Activated T-cell treated with anti-CD3 and anti-CD28 coated beads, Interleukin-2, amount 50 U/mL, for 72 hours (primary cell): ENCODE results near the gene LRMDA. TPM values are rescaled to one million over a fixed set of nuclear protein-coding genes. Genes with fewer than 3 reads are reported as not detected.
A peak's percentile ranks its signal among the peaks of the same experiment; 100 is the strongest.

ENCODE experiments used
- ATAC-seq, 2 donors: fragments of 150-1000 bp; cut with Tn5 transposase; replicated peaks in 1 of 2; 2 replicates each; pipeline ENCODE4 v1.10.0; 2021; ENCODE audit warnings: moderate library complexity in 2 of 2, mild to moderate bottlenecking in 1 of 2
- DNase-seq, 2 donors: peaks; one replicate each; pipeline ENCODE4 v3.0.0; 2021 to 2022; ENCODE audit warnings: mixed read lengths in 1 of 2
- H3K27ac Mint-ChIP-seq: one replicate; pipeline ENCODE4 v1.8.0; 2022; ENCODE audit warnings: mild to moderate bottlenecking, moderate library complexity, mixed read lengths
- H3K27me3 Mint-ChIP-seq: one replicate; pipeline ENCODE4 v1.8.0; 2022; ENCODE audit warnings: low read depth, mixed read lengths
- H3K36me3 Mint-ChIP-seq, 2 donors: one replicate each; pipeline ENCODE4 v1.8.0; 2022; ENCODE audit warnings: mixed read lengths in 2 of 2, mild to moderate bottlenecking in 1 of 2; ENCODE audit not compliant: insufficient read depth in 2 of 2
- H3K4me1 Mint-ChIP-seq: one replicate; pipeline ENCODE4 v1.8.0; 2022; ENCODE audit warnings: low read depth, mixed read lengths
- H3K4me3 Mint-ChIP-seq, 2 donors: one replicate each; pipeline ENCODE4 v1.8.0; 2022; ENCODE audit warnings: mild to moderate bottlenecking in 2 of 2, mixed read lengths in 2 of 2, moderate library complexity in 2 of 2
- H3K9me3 Mint-ChIP-seq, 2 donors: one replicate each; pipeline ENCODE4 v1.8.0; 2022; ENCODE audit warnings: mixed read lengths in 2 of 2
- total RNA-seq, 2 donors: library from RNA; stranded (reverse); gene quantifications; one replicate each; pipeline ENCODE4 v1.2.3, GENCODE V29; 2022

The LRMDA gene
- total RNA-seq, 2 donors from 2014 or later = not detected

GRCh38 chr10:75418712-75419111 is 12.7 kb upstream of the LRMDA start:
- Mint-ChIP-seq H3K9me3 (no peaks in the 10 kb centered on the region), H3K36me3 (no peaks in the 10 kb centered on the region)

DNA sequence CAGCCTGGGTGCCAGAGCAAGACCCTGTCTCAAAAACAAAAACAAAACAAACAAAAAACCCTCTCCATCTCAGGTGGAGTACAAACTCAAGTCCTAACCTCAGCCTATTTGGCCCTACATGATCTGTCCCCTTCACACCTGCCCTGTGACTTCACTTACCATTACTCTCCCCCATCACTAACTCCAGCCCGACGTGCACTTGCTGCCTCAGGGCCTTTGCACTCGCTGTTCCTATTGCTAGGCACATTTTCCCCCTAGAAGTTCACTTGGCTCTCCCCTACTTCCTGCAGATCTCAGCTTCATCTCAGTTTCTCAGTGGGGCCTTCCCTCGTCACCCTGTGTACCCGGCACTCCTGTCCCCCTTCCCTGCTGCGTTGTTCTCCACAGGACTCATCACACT is 8.5 kb upstream of the LRMDA start:
- Mint-ChIP-seq H3K9me3 (no peaks in the 10 kb centered on the region), H3K27me3 (no peaks in the 10 kb centered on the region), H3K27ac (no peak overlapping the region), H3K4me1 (no peaks in the 10 kb centered on the region), H3K4me3 (no peak overlapping the region), H3K36me3 (no peaks in the 10 kb centered on the region)
- DNase-seq = no peak
- ATAC-seq = no peak

More at GRCh38 chr10:75418712-75419111, 12.7 kb upstream of the LRMDA start:
- Mint-ChIP-seq H3K4me3 (no peak overlapping the region), H3K27me3 (peaks cover 30% of the 10 kb centered on the region), H3K27ac (no peak overlapping the region), H3K4me1 (no peaks in the 10 kb centered on the region)
- ATAC-seq = no peak
- no peak for DNase-seq

- Mint-ChIP-seq H3K9me3 (no peaks in the 10 kb centered on the region), H3K36me3 (no peaks in the 10 kb centered on the region), H3K4me3 (no peak overlapping the region), H3K27me3 (peaks cover 10% of the 10 kb centered on the region), H3K4me1 (no peaks in the 10 kb centered on the region), H3K27ac (no peak overlapping the region)
- DNase-seq (no peak), ATAC-seq (no peak)
Measured at GRCh38 chr10:75424571-75424970, 6.9 kb upstream of the LRMDA start.

- Mint-ChIP-seq H3K9me3 (no peaks in the 10 kb centered on the region), H3K36me3 (no peaks in the 10 kb centered on the region), H3K27ac (no peak overlapping the region)
Measured at GRCh38 chr10:75425291-75426079, 5.9 kb upstream of the LRMDA start.

GRCh38 chr10:75426880-75427279 is 4.5 kb upstream of the LRMDA start:
- H3K27me3 Mint-ChIP-seq = peaks cover 26% of the 10 kb centered on the region
- no peak overlapping the region for H3K4me3 Mint-ChIP-seq
- peaks cover 2% of the 10 kb centered on the region for H3K4me1 Mint-ChIP-seq
- DNase-seq (no peak), ATAC-seq (no peak)
- no peaks in the 10 kb centered on the region for H3K36me3 Mint-ChIP-seq
- no peak overlapping the region for H3K27ac Mint-ChIP-seq
- H3K9me3 Mint-ChIP-seq = no peaks in the 10 kb centered on the region

More at GRCh38 chr10:75425291-75426079, 5.9 kb upstream of the LRMDA start:
- Mint-ChIP-seq H3K27me3 (peaks cover 19% of the 10 kb centered on the region), H3K4me1 (no peaks in the 10 kb centered on the region), H3K4me3 (no peak overlapping the region)
- ATAC-seq (no peak), DNase-seq (no peak)

DNA sequence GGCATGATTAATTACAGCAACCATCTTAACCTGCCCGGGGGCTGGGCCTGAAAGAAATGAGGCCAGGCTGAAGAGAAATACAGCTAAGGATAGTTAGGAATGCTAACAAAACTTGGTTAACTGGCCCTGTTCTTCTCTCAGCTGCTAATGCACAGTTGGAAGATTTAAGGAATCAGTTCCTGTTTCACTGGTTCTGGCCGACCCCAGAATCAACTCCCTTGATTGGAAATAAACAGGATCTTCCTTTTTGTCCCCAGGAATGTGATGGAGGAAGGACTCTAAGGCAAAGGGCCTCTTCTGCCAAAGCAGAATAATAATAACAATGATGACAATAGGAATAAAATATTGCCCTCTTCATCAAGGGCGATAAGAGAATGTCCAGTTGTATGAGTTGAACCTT is 3.5 kb upstream of the LRMDA start:
- Mint-ChIP-seq H3K4me3 (no peak overlapping the region), H3K4me1 (peaks cover 5% of the 10 kb centered on the region), H3K27ac (no peak overlapping the region), H3K9me3 (no peaks in the 10 kb centered on the region), H3K36me3 (no peaks in the 10 kb centered on the region), H3K27me3 (peaks cover 37% of the 10 kb centered on the region)
- DNase-seq = no peak
- no peak for ATAC-seq

DNA sequence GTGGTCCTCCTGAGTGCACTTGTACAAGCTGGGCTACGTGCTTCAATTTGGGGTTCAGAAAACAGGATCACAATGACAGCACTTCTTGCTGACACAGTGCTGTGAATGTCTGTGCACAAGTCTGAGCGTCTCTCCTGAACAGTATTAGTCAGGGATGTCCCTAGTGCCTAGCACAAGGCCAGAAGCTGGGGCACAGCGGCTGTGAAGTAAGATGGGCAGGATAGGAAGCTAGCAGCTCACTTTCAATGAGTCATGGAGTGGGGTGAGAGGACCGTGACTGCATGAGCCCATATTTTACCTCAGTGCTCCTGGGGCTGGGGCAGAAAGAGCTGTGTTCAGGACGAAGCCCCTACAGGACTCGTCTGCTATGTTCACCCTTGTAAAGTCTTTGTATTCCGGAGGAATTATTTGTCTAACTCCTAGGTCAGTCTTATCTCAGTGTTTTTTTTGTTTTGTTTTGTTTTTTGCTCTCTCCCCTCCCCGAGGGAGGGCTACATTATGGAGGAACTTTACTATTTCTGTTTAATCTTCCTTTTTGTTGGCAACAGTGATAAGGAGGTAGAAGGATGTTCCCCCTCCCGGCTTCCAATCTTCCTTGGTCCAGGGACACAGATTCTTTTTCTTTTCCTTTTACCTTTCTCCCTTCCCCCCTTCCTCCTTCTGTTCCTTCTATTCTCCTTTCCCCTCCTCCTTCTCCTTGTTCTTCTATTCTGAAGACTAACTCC is 2.8 kb upstream of the LRMDA start:
- Mint-ChIP-seq H3K4me3 (no peak overlapping the region), H3K27me3 (peaks cover 43% of the 10 kb centered on the region), H3K4me1 (peaks cover 5% of the 10 kb centered on the region), H3K9me3 (no peaks in the 10 kb centered on the region), H3K36me3 (no peaks in the 10 kb centered on the region), H3K27ac (no peak overlapping the region)
- DNase-seq (no peak), ATAC-seq (no peak)

DNA sequence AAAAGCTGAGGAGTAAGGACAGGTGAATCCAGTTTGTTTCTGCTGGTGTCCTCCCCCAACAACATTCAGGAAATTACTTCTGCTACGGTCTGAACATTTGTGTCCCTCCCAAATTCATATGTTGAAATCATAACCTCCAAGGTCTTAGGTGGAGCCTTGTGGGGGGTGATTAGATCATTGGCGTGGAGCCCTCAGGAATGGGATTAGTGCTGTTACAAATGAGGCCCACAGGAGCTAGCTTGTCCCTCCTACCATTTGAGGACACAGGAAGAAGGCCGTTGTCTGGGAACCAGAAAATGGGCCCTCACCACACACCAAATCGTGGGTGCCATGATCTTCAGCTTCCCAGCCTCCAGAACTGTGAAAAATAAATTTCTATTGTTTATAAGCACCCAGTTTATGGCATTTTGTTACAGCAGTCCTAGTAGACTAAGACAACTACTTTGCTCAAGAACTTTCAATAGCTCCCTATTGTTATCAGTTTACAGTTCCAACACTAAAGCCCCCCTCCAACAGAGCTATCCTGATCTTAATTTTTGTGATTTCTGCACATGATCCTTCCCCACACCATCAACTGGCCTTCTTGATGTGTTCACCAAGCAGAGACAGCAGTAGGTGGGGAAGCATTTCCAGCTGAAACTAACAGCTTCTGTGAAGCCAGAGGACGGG is 2.1 kb upstream of the LRMDA start:
- peaks cover 5% of the 10 kb centered on the region for H3K4me1 Mint-ChIP-seq
- DNase-seq = no peak
- H3K4me3 Mint-ChIP-seq = no peak overlapping the region
- peaks cover 49% of the 10 kb centered on the region for H3K27me3 Mint-ChIP-seq
- ATAC-seq = no peak
- H3K27ac Mint-ChIP-seq = no peak overlapping the region
- H3K36me3 Mint-ChIP-seq = no peaks in the 10 kb centered on the region
- H3K9me3 Mint-ChIP-seq = no peaks in the 10 kb centered on the region

DNA sequence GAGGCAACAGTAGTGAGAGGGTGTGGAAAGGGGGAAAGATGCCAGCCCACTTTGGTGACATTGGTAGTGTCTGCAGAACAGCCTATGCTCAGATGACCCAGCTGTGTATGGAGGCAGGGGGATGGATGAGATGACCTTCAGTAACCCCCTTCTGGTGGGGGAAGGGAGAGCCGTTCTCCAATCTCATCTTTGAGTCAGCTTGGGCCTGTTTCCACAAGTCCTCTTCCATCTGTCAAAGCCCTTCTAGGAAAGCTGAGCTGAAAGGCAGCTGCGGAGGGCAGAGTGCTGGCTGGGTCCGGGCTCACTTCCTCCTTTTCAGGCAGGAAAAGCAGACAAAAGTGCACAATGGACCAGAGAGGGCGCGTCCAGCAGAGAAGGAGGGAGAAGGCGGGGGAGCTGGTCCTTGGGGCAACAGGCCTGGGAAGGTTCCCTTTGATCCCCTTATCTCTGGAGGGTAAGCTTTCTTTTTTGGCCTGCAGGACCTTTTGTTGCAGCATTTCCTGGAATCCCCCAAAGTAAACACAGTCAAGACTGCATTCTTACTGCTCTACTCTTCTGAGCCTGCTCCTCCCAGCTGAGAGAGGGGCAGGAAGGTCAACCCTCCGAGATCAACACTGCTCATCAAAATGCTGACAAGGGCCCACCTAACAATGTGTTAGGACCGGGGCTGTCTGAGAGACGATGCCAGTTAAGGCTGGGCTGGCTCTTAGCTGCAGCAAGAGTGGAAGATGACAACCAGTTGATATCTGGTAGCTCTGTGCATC is 1.2 kb upstream of the LRMDA start:
- Mint-ChIP-seq H3K4me1 (peaks cover 5% of the 10 kb centered on the region), H3K4me3 (peak overlapping the region in 1 of 2 donors; percentile 27), H3K36me3 (no peaks in the 10 kb centered on the region), H3K27ac (no peak overlapping the region), H3K9me3 (no peaks in the 10 kb centered on the region), H3K27me3 (peaks cover 51% of the 10 kb centered on the region)
- no peak for DNase-seq
- ATAC-seq = no peak

GRCh38 chr10:75432176-75432575 is 752 bp downstream of the LRMDA start:
- ATAC-seq (no peak), DNase-seq (no peak)
- Mint-ChIP-seq H3K36me3 (no peaks in the 10 kb centered on the region), H3K27me3 (peaks cover 58% of the 10 kb centered on the region), H3K9me3 (no peaks in the 10 kb centered on the region), H3K27ac (no peak overlapping the region), H3K4me1 (peaks cover 5% of the 10 kb centered on the region), H3K4me3 (peak overlapping the region in 1 of 2 donors; percentile 77)

DNA sequence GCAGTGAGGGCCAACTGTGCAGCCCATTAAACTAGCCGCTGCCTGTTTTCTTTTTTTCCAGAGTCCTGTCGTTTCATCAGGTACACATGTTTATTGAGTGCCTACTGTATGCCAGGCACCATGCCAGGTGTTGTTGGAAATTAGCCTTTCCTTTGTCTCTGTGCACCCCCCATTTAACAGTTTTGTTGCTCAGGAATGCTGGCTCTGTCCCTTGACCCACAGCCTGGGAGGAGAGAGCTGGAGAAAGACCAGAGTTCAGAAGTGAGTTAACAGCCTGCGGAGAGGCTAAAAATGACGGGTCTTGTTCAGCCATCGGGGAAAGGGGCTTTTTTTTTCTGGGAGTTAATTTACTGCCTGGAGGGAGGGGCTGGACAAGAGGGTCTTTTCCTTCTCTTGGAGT is 1.3 kb downstream of the LRMDA start:
- H3K4me1 Mint-ChIP-seq = peaks cover 5% of the 10 kb centered on the region
- DNase-seq (no peak), ATAC-seq (no peak)
- H3K4me3 Mint-ChIP-seq = no peak overlapping the region
- H3K36me3 Mint-ChIP-seq = no peaks in the 10 kb centered on the region
- no peak overlapping the region for H3K27ac Mint-ChIP-seq
- H3K9me3 Mint-ChIP-seq = no peaks in the 10 kb centered on the region
- H3K27me3 Mint-ChIP-seq = peaks cover 58% of the 10 kb centered on the region

- peaks cover 5% of the 10 kb centered on the region for H3K4me1 Mint-ChIP-seq
- no peaks in the 10 kb centered on the region for H3K36me3 Mint-ChIP-seq
- H3K27ac Mint-ChIP-seq = no peak overlapping the region
- H3K9me3 Mint-ChIP-seq = no peaks in the 10 kb centered on the region
- no peak overlapping the region for H3K4me3 Mint-ChIP-seq
- DNase-seq (no peak), ATAC-seq (no peak)
- H3K27me3 Mint-ChIP-seq = peaks cover 58% of the 10 kb centered on the region
Measured at GRCh38 chr10:75433216-75433615, 1.8 kb downstream of the LRMDA start.

DNA sequence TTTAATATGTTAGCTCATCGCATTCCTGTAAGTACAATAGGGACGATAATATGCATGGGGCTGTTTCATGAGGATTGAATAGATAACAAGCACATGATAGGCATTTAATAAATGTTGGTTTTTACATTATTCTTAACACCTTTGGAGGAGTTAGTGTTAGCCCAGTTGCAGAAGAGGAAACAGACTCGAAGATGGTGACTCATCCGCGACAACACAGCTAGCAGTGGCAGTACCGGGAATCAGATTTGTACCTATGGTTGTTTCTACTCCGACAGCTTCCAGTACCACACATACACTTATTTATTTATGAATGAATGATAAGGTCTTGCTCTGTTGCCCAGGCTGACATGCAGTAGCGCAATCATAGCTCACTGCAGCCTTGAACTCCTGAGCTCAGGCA is 2.9 kb downstream of the LRMDA start:
- H3K36me3 Mint-ChIP-seq = no peaks in the 10 kb centered on the region
- H3K27ac Mint-ChIP-seq = no peak overlapping the region
- peaks cover 56% of the 10 kb centered on the region for H3K27me3 Mint-ChIP-seq

More for the DNA sequence above, 2.9 kb downstream of the LRMDA start:
- no peaks in the 10 kb centered on the region for H3K9me3 Mint-ChIP-seq
- DNase-seq (no peak), ATAC-seq (no peak)
- H3K4me1 Mint-ChIP-seq = peaks cover 5% of the 10 kb centered on the region
- no peak overlapping the region for H3K4me3 Mint-ChIP-seq
